RWPE1 (cell line): Measurements from ENCODE around the gene EBPL.
"Not testable (repeated sequence)": the region's sequence is repeated elsewhere in the genome, so short reads cannot be mapped to it uniquely, and the experiment has no call there.

Source experiments
- CTCF ChIA-PET: fragments of 350-600 bp; sonication (Branson Sonifier 250); formaldehyde crosslinking; extraction: SDS; loops from one replicate; lab custom pipeline; 2021; lab: Yijun Ruan, JAX
- POLR2A ChIA-PET: fragments of 400-600 bp; formaldehyde crosslinking; extraction: SDS; loops from one replicate; lab custom pipeline; 2020; ENCODE audit warnings: antibody characterized with exemption; ENCODE audit not compliant: low non-redundant PET; lab: Yijun Ruan, JAX
- DNase-seq: peaks from one replicate; pipeline ENCODE4 v3.0.0; 2012; ENCODE audit warnings: low spot score
- H3K27ac ChIP-seq: fragments of 450-650 bp; 2 replicates; pipeline ENCODE4 v1.5.1; 2017
- TF ChIP-seq, protein P1 (sequence below): fragments of 450-650 bp; conservative IDR thresholded peaks from 2 replicates; pipeline ENCODE4 v1.5.1; 2017; ENCODE audit warnings: low read depth, mild to moderate bottlenecking

The EBPL gene

GRCh38 chr13:49716615-49717014, 25.3 kb upstream of the EBPL start:
- no peak for DNase-seq
- ChIA-PET CTCF (no interaction called here), POLR2A (no interaction called here)
- H3K27ac ChIP-seq = no peak overlapping the region
- TF ChIP-seq, protein P1, sequence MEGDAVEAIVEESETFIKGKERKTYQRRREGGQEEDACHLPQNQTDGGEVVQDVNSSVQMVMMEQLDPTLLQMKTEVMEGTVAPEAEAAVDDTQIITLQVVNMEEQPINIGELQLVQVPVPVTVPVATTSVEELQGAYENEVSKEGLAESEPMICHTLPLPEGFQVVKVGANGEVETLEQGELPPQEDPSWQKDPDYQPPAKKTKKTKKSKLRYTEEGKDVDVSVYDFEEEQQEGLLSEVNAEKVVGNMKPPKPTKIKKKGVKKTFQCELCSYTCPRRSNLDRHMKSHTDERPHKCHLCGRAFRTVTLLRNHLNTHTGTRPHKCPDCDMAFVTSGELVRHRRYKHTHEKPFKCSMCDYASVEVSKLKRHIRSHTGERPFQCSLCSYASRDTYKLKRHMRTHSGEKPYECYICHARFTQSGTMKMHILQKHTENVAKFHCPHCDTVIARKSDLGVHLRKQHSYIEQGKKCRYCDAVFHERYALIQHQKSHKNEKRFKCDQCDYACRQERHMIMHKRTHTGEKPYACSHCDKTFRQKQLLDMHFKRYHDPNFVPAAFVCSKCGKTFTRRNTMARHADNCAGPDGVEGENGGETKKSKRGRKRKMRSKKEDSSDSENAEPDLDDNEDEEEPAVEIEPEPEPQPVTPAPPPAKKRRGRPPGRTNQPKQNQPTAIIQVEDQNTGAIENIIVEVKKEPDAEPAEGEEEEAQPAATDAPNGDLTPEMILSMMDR = no peak

DNA sequence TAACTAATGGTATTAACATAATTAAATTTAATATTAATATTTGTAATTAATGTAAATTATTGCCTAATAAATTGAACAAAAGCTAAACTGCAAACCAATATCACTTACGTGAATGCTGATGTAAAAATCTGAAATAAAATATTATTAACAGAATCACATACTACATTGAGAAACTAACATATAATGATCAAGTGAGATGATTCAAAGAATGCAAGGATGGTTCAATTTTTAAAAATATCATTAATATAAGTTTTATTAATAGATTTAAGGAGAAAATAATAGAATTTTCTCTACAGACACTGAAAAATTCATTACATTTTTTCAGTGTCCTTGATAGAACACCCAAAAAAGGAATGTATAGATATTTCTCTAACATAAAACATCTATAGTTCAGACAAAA, 23.5 kb upstream of the EBPL start:
- ChIA-PET POLR2A (no interaction called here), CTCF (no interaction called here)
- H3K27ac ChIP-seq = no peak overlapping the region
- DNase-seq = no peak
- TF ChIP-seq, protein P1 = no peak

DNA sequence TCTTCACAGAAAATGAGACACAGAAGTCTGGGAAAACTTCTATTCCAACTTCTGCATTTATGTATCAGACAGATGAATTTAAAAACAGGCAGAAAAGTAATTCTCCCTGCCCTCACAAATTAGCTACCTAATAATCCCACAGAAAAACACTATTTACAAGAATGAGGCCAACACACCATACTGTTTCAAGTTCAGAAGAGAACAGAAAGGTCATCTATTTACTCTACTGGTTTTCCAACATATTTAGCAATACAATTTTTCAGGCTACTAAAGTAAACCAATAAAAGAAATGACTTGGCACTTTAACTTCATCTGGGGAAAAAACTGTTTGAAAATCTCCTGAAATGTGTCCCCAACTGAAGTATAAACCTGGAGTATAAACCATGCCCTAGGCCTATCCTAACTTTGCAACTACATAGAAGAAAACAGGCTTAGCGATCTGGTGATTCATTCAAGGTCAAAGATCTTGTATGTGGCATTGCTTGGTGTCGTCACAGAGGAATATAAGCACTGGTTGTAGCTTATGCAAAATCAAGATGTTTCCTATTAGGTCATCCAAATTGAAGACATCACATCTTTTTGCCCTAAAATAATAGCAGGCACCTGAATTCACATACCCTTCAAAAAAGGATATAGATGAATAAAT, 20.1 kb upstream of the EBPL start:
- CTCF ChIA-PET = no interaction called here
- no peak overlapping the region for H3K27ac ChIP-seq
- TF ChIP-seq, protein P1 = no peak
- POLR2A ChIA-PET = no interaction called here
- DNase-seq = peak; percentile 15

DNA sequence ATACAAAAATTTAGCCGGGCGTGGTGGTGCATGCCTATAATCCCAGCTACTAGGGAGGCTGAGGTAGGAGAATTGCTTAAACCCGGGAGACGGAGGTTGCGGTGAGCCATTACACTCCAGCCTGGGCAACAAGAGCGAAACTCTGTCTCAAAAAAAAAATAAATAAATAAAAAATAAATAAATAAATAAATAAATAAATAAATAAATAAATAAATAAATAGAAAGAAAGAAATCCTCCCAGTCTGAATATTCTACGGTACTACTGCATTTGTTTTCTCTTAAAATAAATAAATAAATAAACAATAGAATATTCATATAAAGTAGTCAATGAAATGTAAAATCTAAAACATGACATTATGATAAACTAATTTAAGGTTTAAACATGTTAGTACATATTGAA, 13.0 kb upstream of the EBPL start:
- CTCF ChIA-PET, POLR2A ChIA-PET, H3K27ac ChIP-seq, DNase-seq: not testable (repeated sequence)

DNA sequence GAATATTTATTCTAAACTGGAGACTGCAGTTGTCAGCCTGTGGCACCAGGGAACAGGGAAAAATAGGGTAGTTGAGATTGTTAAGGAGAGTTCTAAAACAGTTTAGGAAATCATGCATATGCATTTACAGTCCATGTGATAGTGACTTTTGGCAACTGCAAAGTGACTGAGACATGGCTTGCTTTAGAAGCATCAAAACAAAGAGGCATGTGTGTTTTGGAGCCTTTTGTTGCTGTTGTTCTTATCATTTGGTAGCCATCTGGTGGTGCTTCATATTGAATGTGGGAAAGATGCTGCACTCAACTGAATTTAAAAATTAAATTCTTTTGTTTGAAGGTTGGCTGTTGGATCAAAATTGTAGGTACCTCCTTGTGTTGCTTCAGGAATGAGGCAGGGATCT, 10.2 kb upstream of the EBPL start:
- TF ChIP-seq, protein P1 = no peak
- CTCF ChIA-PET = no interaction called here
- POLR2A ChIA-PET = no interaction called here
- no peak for DNase-seq
- no peak overlapping the region for H3K27ac ChIP-seq

DNA sequence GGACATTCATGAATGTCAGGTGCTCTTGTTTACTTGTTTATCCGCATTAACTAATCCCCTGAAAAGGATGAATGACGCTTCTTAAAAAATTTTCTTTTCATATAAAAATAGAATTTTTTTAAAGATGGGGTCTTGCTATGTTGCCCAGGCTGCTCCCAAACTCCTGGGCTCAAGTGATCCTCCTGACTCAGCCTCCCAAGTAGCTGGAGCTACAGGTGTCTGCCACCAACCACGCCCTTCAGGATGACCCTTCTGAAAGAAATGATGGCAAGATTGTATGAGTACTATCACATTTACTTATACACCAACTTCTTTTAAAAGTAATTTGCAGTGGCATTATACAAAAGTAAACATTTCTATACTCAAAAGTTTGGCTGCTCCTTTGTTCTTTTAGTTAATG, 6.2 kb upstream of the EBPL start:
- H3K27ac ChIP-seq = no peak overlapping the region
- ChIA-PET POLR2A (no interaction called here), CTCF (no interaction called here)
- DNase-seq = no peak
- TF ChIP-seq, protein P1 = no peak

- POLR2A ChIA-PET = no interaction called here
- CTCF ChIA-PET = interaction anchor here (0.6 kb wide), 1 partner anchor 18 kb away, joined by 5 read pairs; no protein-coding TSS in a partner anchor
- TF ChIP-seq, protein P1 = no peak
Measured at GRCh38 chr13:49694446-49694845, 3.2 kb upstream of the EBPL start.

More at GRCh38 chr13:49694446-49694845, 3.2 kb upstream of the EBPL start:
- H3K27ac ChIP-seq = no peak overlapping the region
- no peak for DNase-seq
